ENCODE measurements around the gene RALGPS1. TPM values are rescaled to one million over a fixed set of nuclear protein-coding genes. Genes with fewer than 3 reads are reported as not detected.

The RALGPS1 gene
- total and polyA plus RNA-seq, 2 of the 8 experiments (the other 6 are each of a cell fraction or from before 2014, with no cell fraction given) = 20.0 to 23.5 TPM

DNA sequence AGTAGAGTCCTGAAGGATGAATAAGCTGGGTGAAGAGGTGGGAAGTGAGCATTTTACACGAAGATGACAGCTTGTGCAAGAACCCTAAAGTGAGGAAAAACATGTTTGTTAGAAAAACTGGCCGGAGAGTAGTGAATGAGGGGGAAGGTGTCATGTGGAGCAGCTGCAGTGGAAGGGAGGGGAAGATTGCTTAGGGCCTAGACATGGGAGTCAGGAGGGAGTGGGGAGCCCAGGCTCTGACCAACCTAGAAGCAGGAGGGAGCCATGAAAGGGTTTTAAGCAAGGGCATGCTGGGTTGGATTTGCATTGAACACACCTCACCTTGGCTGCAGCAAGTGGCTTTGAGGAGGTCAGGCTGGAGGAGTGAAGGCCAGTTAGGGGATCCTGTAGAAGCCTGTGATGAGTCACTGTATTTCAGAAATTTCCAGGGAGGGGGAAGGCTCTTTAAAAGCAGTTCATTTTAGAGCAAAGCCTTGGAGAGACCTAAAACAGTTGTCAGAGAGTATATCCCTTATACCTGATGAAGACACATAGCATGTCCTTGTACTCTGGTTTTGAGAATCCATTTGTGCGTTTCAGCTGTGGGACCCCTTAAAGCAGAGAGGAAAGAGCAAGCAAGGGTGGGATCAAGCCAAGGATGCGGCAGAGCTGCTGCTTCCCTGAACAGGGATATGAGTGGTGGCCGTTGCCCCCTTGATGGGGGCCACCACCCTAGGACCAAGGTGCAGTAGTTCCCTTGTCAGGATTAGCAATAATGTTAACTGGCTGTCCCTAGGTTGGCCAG is 162.5 kb downstream of the RALGPS1 start (continued):
- TF ChIP-seq, protein P1, sequence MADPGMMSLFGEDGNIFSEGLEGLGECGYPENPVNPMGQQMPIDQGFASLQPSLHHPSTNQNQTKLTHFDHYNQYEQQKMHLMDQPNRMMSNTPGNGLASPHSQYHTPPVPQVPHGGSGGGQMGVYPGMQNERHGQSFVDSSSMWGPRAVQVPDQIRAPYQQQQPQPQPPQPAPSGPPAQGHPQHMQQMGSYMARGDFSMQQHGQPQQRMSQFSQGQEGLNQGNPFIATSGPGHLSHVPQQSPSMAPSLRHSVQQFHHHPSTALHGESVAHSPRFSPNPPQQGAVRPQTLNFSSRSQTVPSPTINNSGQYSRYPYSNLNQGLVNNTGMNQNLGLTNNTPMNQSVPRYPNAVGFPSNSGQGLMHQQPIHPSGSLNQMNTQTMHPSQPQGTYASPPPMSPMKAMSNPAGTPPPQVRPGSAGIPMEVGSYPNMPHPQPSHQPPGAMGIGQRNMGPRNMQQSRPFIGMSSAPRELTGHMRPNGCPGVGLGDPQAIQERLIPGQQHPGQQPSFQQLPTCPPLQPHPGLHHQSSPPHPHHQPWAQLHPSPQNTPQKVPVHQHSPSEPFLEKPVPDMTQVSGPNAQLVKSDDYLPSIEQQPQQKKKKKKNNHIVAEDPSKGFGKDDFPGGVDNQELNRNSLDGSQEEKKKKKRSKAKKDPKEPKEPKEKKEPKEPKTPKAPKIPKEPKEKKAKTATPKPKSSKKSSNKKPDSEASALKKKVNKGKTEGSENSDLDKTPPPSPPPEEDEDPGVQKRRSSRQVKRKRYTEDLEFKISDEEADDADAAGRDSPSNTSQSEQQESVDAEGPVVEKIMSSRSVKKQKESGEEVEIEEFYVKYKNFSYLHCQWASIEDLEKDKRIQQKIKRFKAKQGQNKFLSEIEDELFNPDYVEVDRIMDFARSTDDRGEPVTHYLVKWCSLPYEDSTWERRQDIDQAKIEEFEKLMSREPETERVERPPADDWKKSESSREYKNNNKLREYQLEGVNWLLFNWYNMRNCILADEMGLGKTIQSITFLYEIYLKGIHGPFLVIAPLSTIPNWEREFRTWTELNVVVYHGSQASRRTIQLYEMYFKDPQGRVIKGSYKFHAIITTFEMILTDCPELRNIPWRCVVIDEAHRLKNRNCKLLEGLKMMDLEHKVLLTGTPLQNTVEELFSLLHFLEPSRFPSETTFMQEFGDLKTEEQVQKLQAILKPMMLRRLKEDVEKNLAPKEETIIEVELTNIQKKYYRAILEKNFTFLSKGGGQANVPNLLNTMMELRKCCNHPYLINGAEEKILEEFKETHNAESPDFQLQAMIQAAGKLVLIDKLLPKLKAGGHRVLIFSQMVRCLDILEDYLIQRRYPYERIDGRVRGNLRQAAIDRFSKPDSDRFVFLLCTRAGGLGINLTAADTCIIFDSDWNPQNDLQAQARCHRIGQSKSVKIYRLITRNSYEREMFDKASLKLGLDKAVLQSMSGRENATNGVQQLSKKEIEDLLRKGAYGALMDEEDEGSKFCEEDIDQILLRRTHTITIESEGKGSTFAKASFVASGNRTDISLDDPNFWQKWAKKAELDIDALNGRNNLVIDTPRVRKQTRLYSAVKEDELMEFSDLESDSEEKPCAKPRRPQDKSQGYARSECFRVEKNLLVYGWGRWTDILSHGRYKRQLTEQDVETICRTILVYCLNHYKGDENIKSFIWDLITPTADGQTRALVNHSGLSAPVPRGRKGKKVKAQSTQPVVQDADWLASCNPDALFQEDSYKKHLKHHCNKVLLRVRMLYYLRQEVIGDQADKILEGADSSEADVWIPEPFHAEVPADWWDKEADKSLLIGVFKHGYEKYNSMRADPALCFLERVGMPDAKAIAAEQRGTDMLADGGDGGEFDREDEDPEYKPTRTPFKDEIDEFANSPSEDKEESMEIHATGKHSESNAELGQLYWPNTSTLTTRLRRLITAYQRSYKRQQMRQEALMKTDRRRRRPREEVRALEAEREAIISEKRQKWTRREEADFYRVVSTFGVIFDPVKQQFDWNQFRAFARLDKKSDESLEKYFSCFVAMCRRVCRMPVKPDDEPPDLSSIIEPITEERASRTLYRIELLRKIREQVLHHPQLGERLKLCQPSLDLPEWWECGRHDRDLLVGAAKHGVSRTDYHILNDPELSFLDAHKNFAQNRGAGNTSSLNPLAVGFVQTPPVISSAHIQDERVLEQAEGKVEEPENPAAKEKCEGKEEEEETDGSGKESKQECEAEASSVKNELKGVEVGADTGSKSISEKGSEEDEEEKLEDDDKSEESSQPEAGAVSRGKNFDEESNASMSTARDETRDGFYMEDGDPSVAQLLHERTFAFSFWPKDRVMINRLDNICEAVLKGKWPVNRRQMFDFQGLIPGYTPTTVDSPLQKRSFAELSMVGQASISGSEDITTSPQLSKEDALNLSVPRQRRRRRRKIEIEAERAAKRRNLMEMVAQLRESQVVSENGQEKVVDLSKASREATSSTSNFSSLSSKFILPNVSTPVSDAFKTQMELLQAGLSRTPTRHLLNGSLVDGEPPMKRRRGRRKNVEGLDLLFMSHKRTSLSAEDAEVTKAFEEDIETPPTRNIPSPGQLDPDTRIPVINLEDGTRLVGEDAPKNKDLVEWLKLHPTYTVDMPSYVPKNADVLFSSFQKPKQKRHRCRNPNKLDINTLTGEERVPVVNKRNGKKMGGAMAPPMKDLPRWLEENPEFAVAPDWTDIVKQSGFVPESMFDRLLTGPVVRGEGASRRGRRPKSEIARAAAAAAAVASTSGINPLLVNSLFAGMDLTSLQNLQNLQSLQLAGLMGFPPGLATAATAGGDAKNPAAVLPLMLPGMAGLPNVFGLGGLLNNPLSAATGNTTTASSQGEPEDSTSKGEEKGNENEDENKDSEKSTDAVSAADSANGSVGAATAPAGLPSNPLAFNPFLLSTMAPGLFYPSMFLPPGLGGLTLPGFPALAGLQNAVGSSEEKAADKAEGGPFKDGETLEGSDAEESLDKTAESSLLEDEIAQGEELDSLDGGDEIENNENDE (IDR thresholded peaks at IDR 0.05; ENCODE audit: insufficient replicate concordance, low read length) = no peak
- no peak for TF ChIP-seq KDM5A (IDR thresholded peaks at IDR 0.05; ENCODE audit: low read length)
- no peak for TF ChIP-seq POLR2AphosphoS5 (IDR thresholded peaks at IDR 0.05; ENCODE audit: low read depth, low read length)
- no peak for TF ChIP-seq NANOG (IDR thresholded peaks at IDR 0.05; ENCODE audit: insufficient read depth, low read depth, low read length, poor library complexity, severe bottlenecking)

Measured in H1 (cell line).